Measurements from ENCODE around the gene NKIRAS2.

Gene NKIRAS2

DNA sequence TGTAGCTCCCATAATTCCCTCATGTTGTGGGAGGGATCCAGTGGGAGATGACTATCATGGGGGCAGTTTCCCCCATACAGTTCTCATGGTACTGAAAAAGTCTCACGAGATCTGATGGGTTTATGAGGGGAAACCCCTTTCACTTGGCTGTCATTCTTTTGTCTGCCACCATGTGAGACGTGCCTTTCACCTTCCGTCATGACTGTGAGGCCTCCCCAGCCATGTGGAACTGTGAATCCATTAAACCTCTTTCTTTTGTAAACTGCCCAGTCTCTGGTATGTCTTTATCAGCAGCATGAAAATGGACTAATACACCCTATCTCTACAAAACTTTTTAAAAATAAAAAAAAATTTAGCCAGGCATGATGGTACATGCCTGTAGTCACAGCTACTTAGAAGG, 36.7 kb downstream of the NKIRAS2 start:
- no peak for DNase-seq (ENCODE audit: low read depth)

GRCh38 chr17:42058063-42058462, 38.2 kb downstream of the NKIRAS2 start:
- DNase-seq (ENCODE audit: low read depth), result no peak

DNA sequence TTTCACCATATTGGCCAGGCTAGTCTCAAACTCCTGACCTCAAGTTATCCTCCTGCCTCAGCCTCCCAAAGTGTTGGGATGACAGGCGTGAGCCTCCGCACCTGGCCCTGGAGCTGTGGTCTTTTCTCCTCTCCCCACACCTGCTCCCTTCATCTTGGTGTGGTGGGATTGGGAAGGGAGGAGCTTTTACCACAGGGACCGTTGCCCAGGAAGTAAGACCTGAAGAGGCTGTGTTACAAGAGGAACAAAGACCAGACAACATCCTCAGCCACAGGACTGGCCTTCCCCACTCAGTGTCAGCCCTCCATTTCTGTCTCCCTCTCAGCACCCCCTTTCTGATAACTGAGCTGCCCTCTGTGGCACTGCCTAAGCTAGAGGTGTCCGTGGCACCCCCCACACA, 39.9 kb downstream of the NKIRAS2 start:
- no peak for DNase-seq (ENCODE audit: low read depth)

DNA sequence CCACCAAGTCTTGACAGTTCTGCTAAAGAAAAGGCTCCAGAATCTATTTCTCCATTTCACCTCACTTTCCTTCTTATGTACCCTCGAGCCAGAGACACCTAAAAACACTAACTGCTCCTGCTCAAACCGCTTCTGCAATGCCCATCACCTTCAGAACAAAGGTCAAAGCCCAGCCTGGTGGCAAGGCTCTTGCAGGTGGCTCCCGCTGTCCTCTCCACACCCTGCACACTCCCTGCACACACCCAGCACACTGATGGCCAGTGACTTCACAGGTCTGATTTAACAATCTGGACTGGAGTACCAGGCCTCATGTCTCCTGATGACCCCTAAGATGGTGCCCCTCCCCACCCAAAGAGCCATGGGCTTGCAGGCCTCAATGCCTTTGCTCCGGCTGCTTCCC, 40.3 kb downstream of the NKIRAS2 start:
- DNase-seq (ENCODE audit: low read depth), result no peak

GRCh38 chr17:42061646-42062487, 42.0 kb downstream of the NKIRAS2 start:
- DNase-seq (ENCODE audit: low read depth), result no peak

- no peak for DNase-seq (ENCODE audit: low read depth)
These were observed 42.8 kb downstream of the NKIRAS2 start for GRCh38 chr17:42062681-42063080.

- DNase-seq (ENCODE audit: low read depth), result no peak
These were observed 45.3 kb downstream of the NKIRAS2 start for GRCh38 chr17:42065201-42065600.

- DNase-seq (ENCODE audit: low read depth), result peak; percentile 54
These were observed 47.6 kb downstream of the NKIRAS2 start for GRCh38 chr17:42067371-42068091.

DNA sequence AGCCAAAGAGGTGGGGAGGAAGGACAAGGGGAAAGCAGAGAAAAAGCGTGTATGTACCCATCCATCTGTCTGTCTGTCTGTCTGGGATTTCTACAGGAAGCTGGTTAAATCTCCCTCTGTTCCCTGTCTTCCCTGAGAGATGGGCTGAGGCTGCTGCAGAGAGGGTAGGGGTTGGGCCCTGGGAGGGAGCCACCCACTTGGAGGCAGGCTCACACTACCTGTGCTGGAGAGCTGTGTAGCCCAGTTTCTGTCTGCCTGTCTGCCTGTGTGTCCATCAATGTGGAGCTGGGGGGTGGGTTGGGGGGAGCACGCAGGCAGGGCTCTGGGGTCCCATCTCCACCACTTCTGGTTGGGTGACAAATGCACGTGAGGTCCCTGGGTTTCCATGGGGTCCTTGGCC, 49.1 kb downstream of the NKIRAS2 start:
- DNase-seq (ENCODE audit: low read depth), result no peak

DNA sequence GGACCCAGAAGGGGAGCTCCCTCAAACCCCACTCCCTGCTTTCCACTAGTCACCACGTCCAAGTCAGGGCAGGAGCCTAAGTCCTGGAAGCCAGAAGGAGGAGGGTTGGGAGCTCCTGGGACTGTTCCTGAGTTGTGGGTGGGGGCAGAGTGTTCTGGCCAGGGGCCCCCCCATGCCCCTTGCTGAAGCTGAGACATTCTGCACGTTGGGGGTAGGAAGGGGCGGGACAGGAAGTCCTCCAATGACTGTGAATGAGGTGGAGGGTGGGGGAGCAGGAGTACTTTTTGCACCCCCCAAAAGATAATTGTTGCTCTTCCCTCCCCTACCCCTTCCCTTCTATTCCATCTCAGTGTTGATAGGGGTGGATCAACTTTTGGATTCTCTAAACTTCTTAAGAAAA, 51.9 kb downstream of the NKIRAS2 start:
- no peak for DNase-seq (ENCODE audit: low read depth)

GRCh38 chr17:42072323-42073187, 52.7 kb downstream of the NKIRAS2 start:
- DNase-seq (ENCODE audit: low read depth), result no peak
